B cell (primary cell): ENCODE data around the gene BABAM2. TPM values are rescaled to one million over a fixed set of nuclear protein-coding genes. Genes with fewer than 3 reads are reported as not detected.

Experiments
- ATAC-seq: fragments of 200-7000 bp; cut with Tn5 transposase; one replicate; pipeline ENCODE4 v1.10.0; 2021; ENCODE audit warnings: low read depth, mild to moderate bottlenecking, moderate number of reproducible peaks, moderate library complexity
- CTCF ChIA-PET: fragments of 350-600 bp; sonication (Branson Sonifier 250); formaldehyde crosslinking; loops from one replicate; lab custom pipeline; 2021; ENCODE audit warnings: antibody characterized with exemption, inconsistent platforms; lab: Charles Lee
- POLR2A ChIA-PET: fragments of 350-600 bp; sonication (Branson Sonifier 250); formaldehyde crosslinking; loops from one replicate; lab custom pipeline; 2021; ENCODE audit warnings: antibody characterized with exemption; lab: Charles Lee
- DNase-seq: peaks from one replicate; pipeline ENCODE4 v3.0.0; 2013
- H2AFZ ChIP-seq: 2 replicates; pipeline ENCODE4 v1.6.1; 2012; ENCODE audit warnings: mild to moderate bottlenecking, low read depth, low read length; ENCODE audit not compliant: insufficient read depth, poor library complexity, severe bottlenecking
- H3K27ac ChIP-seq, 2 donors: 1 replicate in 1 of 2; 2 replicates in 1 of 2; pipeline ENCODE4 v1.5.1; 2012 to 2013; ENCODE audit warnings: low read length in 2 of 2, mild to moderate bottlenecking in 2 of 2, moderate library complexity in 1 of 2
- H3K27me3 ChIP-seq, 4 experiments: fragments of 200-600 bp in 1 of 4; sonication (generic) in 1 of 4; replicated peaks in 1 of 4; 1 replicate in 2 of 4; 2 replicates in 2 of 4; pipeline versions ENCODE4 v1.6.1 to v1.7.0; 2013 to 2016; ENCODE audit warnings: low read length in 3 of 4, mild to moderate bottlenecking in 2 of 4, mixed read lengths in 1 of 4, moderate library complexity in 1 of 4; ENCODE audit not compliant: insufficient read depth in 4 of 4, control insufficient read depth in 3 of 4; ENCODE audit errors: control extremely low read depth in 1 of 4
- H3K36me3 ChIP-seq, 2 experiments: replicated peaks in 1 of 2; 1 replicate in 1 of 2; 2 replicates in 1 of 2; pipeline versions ENCODE4 v1.6.1 to v1.7.1; 2013; ENCODE audit warnings: low read length in 1 of 2; ENCODE audit not compliant: insufficient read depth in 2 of 2, control insufficient read depth in 1 of 2; ENCODE audit errors: control extremely low read depth in 1 of 2, extremely low read depth in 1 of 2
- H3K4me1 ChIP-seq, 2 donors: fragments of 200-600 bp in 1 of 2; sonication (generic) in 1 of 2; 1 replicate in 1 of 2; 2 replicates in 1 of 2; pipeline versions ENCODE4 v1.5.1 to v1.6.1; 2013 to 2017; ENCODE audit warnings: low read length in 2 of 2; ENCODE audit not compliant: control insufficient read depth in 2 of 2, insufficient read depth in 2 of 2
- H3K4me2 ChIP-seq: replicated peaks from 2 replicates; pipeline ENCODE3; 2012; ENCODE audit warnings: mild to moderate bottlenecking, low read depth, low read length; ENCODE audit not compliant: poor library complexity, severe bottlenecking
- H3K4me3 ChIP-seq, 5 experiments: fragments of 200-600 bp in 1 of 5; sonication (generic) in 1 of 5; 1 replicate in 3 of 5; 2 replicates in 2 of 5; pipeline versions ENCODE4 v1.5.1 to v1.7.0; 2011 to 2016; ENCODE audit warnings: low read length in 4 of 5, mild to moderate bottlenecking in 4 of 5, low read depth in 2 of 5, control low read depth in 1 of 5, moderate library complexity in 1 of 5; ENCODE audit not compliant: insufficient read depth in 1 of 5; ENCODE audit errors: control extremely low read depth in 1 of 5, extremely low read depth in 1 of 5
- H3K79me2 ChIP-seq: fragments of 200-600 bp; sonication (generic); one replicate; pipeline ENCODE4 v1.6.0; 2016; ENCODE audit warnings: low read length; ENCODE audit not compliant: control insufficient read depth, insufficient read depth
- H3K9ac ChIP-seq: fragments of 200-600 bp; sonication (generic); 2 replicates; pipeline ENCODE4 v1.6.1; 2017; ENCODE audit warnings: mild to moderate bottlenecking, low read length, moderate library complexity
- H3K9me3 ChIP-seq, 3 donors: one replicate each; pipeline versions ENCODE4 v1.6.1 to v1.7.1; 2013; ENCODE audit warnings: low read length in 2 of 3; ENCODE audit not compliant: control insufficient read depth in 2 of 3, insufficient read depth in 1 of 3; ENCODE audit errors: control extremely low read depth in 1 of 3
- H4K20me1 ChIP-seq: 2 replicates; pipeline ENCODE4 v1.6.0; 2012; ENCODE audit warnings: mild to moderate bottlenecking, low read length; ENCODE audit not compliant: insufficient read depth, control insufficient read depth, poor library complexity, severe bottlenecking
- H3K27ac Mint-ChIP-seq: one replicate; pipeline ENCODE4 v1.8.0; 2021; ENCODE audit warnings: mixed read lengths
- H3K27me3 Mint-ChIP-seq: one replicate; pipeline ENCODE4 v1.8.0; 2021; ENCODE audit warnings: mixed read lengths
- H3K4me1 Mint-ChIP-seq: one replicate; pipeline ENCODE4 v1.8.0; 2021; ENCODE audit warnings: mixed read lengths
- H3K4me3 Mint-ChIP-seq: one replicate; pipeline ENCODE4 v1.8.0; 2021; ENCODE audit warnings: mixed read lengths
- H3K9me3 Mint-ChIP-seq: one replicate; pipeline ENCODE4 v1.8.0; 2022; ENCODE audit warnings: mixed read lengths; ENCODE audit not compliant: insufficient read depth
- EZH2 ChIP-seq: IDR thresholded peaks from 2 replicates; pipeline ENCODE4 v1.6.1; 2012; ENCODE audit warnings: borderline replicate concordance, low read depth, mild to moderate bottlenecking, moderate library complexity, low read length; ENCODE audit not compliant: insufficient read depth, poor library complexity, severe bottlenecking
- WGBS: methylation state at CpG from one replicate; pipeline ENCODE4 v1.1.5; 2013; ENCODE audit warnings: missing lambda C conversion rate; ENCODE audit not compliant: insufficient coverage; 5-methylcytosine and 5-hydroxymethylcytosine counted together
- intact Hi-C: fragments of 100-400 bp; cut with micrococcal nuclease; formaldehyde crosslinking; loops from one replicate; pipeline ENCODE4 v1.10.0; 2022
- polyA plus RNA-seq: library from polyadenylated mRNA; depleted of rRNA; stranded (reverse); fragments of >200 nt; gene quantifications from 2 replicates; pipeline ENCODE4 v1.2.3, GENCODE V29; 2012
- total RNA-seq, 2 donors: library from RNA; stranded (reverse); fragments of 120-200 nt in 1 of 2; gene quantifications; 1 replicate in 1 of 2; 2 replicates in 1 of 2; pipeline versions ENCODE4 v1.2.3 to v1.2.4, GENCODE V29; 2013 to 2022
- TF ChIP-seq, protein P1 (sequence below): fragments of 200-600 bp; IDR thresholded peaks from one replicate; pipeline ENCODE4 v1.8.0; 2022; ENCODE audit warnings: antibody characterized with exemption, mild to moderate bottlenecking

The BABAM2 gene
- total and polyA plus RNA-seq, 2 donors (not counting 1 experiment from before 2014, with no cell fraction given), result 22.3 to 69.6 TPM

DNA sequence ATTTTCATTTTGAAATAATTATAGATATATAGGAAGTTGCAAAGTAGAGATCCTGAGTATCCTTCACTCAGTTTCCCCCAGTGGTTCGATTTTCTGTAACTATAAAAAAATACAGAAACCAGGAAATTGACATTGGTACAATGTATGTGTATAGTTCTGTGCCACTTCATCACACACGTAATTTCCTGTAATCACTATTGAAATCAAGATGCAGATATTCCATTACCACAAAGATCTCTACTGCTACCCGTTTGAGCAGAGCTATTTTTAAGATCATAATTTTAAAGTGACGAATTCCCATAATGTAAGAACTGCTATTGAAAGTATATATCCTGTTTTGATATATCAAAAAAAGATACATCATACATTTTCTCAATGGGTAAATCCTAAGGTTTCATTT is 142.3 kb downstream of the BABAM2 start:
- Histone ChIP-seq H3K4me1 (no peaks in the 10 kb centered on the region), H3K27ac (no peak overlapping the region), H3K4me2 (no peak overlapping the region), H3K36me3 (no peaks in the 10 kb centered on the region), H3K9me3 (no peaks in the 10 kb centered on the region), H3K4me3 (no peak overlapping the region), H3K79me2 (no peaks in the 10 kb centered on the region), H3K9ac (no peak overlapping the region), H4K20me1 (no peaks in the 10 kb centered on the region), H2AFZ (no peak overlapping the region), H3K27me3 (no peaks in the 10 kb centered on the region)
- H3K9me3 Mint-ChIP-seq, result no peaks in the 10 kb centered on the region
- DNase-seq (no peak), ATAC-seq (no peak)
- H3K4me3 Mint-ChIP-seq, result no peak overlapping the region
- TF ChIP-seq, protein P1, sequence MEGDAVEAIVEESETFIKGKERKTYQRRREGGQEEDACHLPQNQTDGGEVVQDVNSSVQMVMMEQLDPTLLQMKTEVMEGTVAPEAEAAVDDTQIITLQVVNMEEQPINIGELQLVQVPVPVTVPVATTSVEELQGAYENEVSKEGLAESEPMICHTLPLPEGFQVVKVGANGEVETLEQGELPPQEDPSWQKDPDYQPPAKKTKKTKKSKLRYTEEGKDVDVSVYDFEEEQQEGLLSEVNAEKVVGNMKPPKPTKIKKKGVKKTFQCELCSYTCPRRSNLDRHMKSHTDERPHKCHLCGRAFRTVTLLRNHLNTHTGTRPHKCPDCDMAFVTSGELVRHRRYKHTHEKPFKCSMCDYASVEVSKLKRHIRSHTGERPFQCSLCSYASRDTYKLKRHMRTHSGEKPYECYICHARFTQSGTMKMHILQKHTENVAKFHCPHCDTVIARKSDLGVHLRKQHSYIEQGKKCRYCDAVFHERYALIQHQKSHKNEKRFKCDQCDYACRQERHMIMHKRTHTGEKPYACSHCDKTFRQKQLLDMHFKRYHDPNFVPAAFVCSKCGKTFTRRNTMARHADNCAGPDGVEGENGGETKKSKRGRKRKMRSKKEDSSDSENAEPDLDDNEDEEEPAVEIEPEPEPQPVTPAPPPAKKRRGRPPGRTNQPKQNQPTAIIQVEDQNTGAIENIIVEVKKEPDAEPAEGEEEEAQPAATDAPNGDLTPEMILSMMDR, result no peak
- TF ChIP-seq EZH2, result no peak
- POLR2A ChIA-PET, result no interaction called here
- H3K27ac Mint-ChIP-seq, result no peak overlapping the region
- CTCF ChIA-PET, result no interaction called here
- H3K27me3 Mint-ChIP-seq, result no peaks in the 10 kb centered on the region
- H3K4me1 Mint-ChIP-seq, result no peaks in the 10 kb centered on the region
- intact Hi-C loops, result no loop called here
- no CpG with 5 or more reads among the region's 4 CpGs for WGBS

GRCh38 chr2:28034696-28035095 is 144.2 kb downstream of the BABAM2 start:
- ChIA-PET POLR2A (no interaction called here), CTCF (interaction anchor here (0.6 kb wide), 1 partner anchor 362 kb away, joined by 3 read pairs; no protein-coding TSS in a partner anchor)
- no peaks in the 10 kb centered on the region for H4K20me1 ChIP-seq
- no peak overlapping the region for H3K27ac ChIP-seq
- no peak for TF ChIP-seq EZH2
- TF ChIP-seq, protein P1, result no peak
- H2AFZ ChIP-seq, result no peak overlapping the region
- no peaks in the 10 kb centered on the region for H3K9me3 ChIP-seq
- H3K9ac ChIP-seq, result no peak overlapping the region
- no peaks in the 10 kb centered on the region for H3K4me1 ChIP-seq
- DNase-seq (no peak), ATAC-seq (no peak)
- Mint-ChIP-seq H3K27me3 (no peaks in the 10 kb centered on the region), H3K4me1 (no peaks in the 10 kb centered on the region), H3K27ac (no peak overlapping the region), H3K4me3 (no peak overlapping the region), H3K9me3 (no peaks in the 10 kb centered on the region)
- intact Hi-C loops, result no loop called here
- H3K27me3 ChIP-seq, result no peaks in the 10 kb centered on the region
- WGBS, result 98% methylated on average over 6 of the region's 6 CpGs
- H3K36me3 ChIP-seq, result no peaks in the 10 kb centered on the region
- H3K4me2 ChIP-seq, result no peak overlapping the region
- H3K79me2 ChIP-seq, result no peaks in the 10 kb centered on the region
- no peak overlapping the region for H3K4me3 ChIP-seq
